ENCODE data around the gene SLC35D3.

DNA sequence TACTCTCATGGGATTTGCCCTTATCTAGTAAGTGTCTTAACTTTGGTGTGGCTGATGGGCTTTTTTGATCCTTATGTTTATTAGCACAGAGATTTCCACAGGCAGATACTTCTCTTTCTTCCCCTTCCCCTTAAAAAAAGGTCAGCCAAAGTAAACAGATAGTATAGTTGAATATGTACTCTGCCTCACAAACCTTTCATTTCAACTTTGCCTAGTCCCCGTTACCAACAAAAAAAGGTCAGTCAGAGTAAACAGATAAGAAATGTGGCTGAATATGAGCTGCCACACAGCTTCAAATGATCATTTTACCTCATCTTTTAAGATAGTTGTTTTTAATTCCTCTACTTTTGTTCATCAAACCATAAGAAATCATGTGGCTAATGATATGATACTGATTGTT lies 34.1 kb upstream of the SLC35D3 start:
- TF ChIP-seq EZH2 (IDR thresholded peaks at IDR 0.05; ENCODE audit: low read length, missing control alignments) (no peak), CTCF (conservative IDR thresholded peaks at IDR 0.05 in 1 of 2, IDR thresholded peaks at IDR 0.05 in 1 of 2; ENCODE audit: low read depth in 1 of 2, low read length in 2 of 2) (no peak)

Measured in fibroblast of lung (primary cell).